ENCODE results near the gene IL4I1. TPM values are rescaled to one million over a fixed set of nuclear protein-coding genes. Genes with fewer than 3 reads are reported as not detected.

IL4I1 gene
- total and polyA plus RNA-seq, 2 experiments from 2014 or later = 0.66 TPM; not detected in 1

DNA sequence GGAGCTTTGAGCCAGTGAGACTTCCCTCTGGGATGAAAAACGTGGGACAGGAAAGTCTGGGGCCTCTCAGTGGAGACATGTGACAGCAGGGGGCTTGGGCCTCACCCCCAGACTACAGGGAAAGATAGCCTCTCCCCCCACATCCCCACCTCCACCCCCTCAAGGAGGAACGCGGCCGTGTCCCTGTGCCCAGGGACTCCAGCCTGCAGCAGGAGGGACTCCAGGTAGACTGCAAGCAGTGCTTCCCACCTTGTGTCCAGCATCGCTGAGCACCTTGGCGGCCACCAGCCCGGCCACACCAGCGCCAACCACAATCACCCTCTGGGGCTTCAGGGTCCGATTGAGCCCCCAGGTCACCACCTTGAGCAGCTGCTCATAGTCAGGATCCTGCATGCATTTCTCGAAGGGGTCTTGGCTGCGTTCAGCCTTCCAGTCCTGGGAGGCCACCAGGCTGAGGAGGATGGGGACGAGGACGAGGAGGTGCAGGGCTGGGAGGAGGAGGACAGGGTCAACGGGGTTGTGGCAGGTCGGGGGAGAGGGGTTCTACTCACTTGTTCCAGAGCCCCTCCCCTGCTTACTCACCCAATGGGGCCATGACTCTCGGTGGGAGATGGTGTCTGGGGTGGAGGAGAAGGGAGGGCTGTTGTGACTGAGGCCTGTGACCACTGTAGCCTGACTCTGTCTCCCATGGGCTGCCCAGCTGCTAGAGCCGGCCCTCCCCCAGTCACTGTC, 955 bp downstream of the IL4I1 start:
- 78 to 81% methylated on average over 17 of the region's 17 CpGs for WGBS, 2 experiments (ENCODE audit: low coverage in 1 of 2, low lambda C conversion rate in 2 of 2, missing lambda C conversion rate in 2 of 2)
- Histone ChIP-seq H3K4me1 (ENCODE audit: insufficient read depth) (peaks cover 8% of the 10 kb centered on the region), H3K79me2 (ENCODE audit: insufficient read depth) (no peaks in the 10 kb centered on the region), H2AFZ (no peak overlapping the region), H3K9ac (no peak overlapping the region), H3K4me2 (ENCODE audit: unreplicated experiment) (no peak overlapping the region), H3K36me3 (ENCODE audit: low read depth) (no peaks in the 10 kb centered on the region), H3F3A (ENCODE audit: insufficient read depth) (no peaks in the 10 kb centered on the region), H3K27me3 (replicated peaks; ENCODE audit: insufficient read depth) (no peaks in the 10 kb centered on the region), H3K9me3 (ENCODE audit: low read depth) (no peaks in the 10 kb centered on the region), H3K27ac (no peak overlapping the region), H3K9me2 (ENCODE audit: insufficient read depth) (no peaks in the 10 kb centered on the region), H3K4me3 (no peak overlapping the region), H4K20me1 (ENCODE audit: insufficient read depth) (no peaks in the 10 kb centered on the region)
- no peak for TF ChIP-seq EZH2 (IDR thresholded peaks at IDR 0.05; ENCODE audit: insufficient read depth, poor library complexity, severe bottlenecking)
- no peak for TF ChIP-seq EZH2phosphoT487 (IDR thresholded peaks at IDR 0.05; ENCODE audit: insufficient read depth, low read depth)
- in situ Hi-C loops (cut with MboI) = no loop called here
- DNase-seq = no peak

DNA sequence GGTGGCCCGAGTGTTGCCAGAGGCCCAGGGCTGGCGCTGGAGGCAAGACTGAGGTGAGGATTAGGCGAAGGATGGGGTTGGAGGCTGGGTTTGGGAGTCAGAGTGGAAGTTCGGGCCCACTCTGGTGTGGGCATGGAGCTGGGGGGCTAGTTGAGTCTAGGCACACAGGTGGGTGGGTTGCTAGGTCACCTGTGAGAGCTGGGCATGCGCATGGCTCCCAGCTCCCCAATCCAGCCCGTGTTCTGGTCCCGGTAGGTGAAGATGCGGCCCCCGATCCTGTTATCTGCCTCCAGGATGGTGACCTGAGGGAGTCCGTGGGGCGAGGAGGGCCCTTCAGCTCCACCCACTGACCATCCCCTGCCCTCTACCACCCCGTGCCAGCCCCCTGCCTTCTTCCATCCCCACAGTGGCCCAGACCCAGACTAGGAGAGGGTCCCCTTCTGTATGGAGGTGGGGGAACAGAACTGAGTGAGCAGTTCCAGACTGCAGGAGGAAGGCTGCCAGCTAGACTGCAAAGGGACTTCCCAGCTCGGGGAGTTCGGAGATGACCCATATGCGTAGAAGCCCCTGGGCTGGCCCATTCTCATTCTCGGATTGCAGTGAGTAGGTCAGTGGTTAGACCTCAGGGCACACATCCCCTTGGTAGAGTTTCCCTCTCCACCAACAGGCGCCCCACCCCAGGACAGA, 1.7 kb downstream of the IL4I1 start:
- in situ Hi-C loops (cut with MboI) = no loop called here
- Histone ChIP-seq H3K36me3 (ENCODE audit: low read depth) (no peaks in the 10 kb centered on the region), H3K27me3 (replicated peaks; ENCODE audit: insufficient read depth) (no peaks in the 10 kb centered on the region), H3K27ac (no peak overlapping the region), H3K4me2 (ENCODE audit: unreplicated experiment) (no peak overlapping the region), H4K20me1 (ENCODE audit: insufficient read depth) (no peaks in the 10 kb centered on the region), H3K4me1 (ENCODE audit: insufficient read depth) (peaks cover 8% of the 10 kb centered on the region), H3K9ac (no peak overlapping the region), H3K9me3 (ENCODE audit: low read depth) (no peaks in the 10 kb centered on the region), H3K9me2 (ENCODE audit: insufficient read depth) (no peaks in the 10 kb centered on the region), H3K4me3 (no peak overlapping the region), H3K79me2 (ENCODE audit: insufficient read depth) (no peaks in the 10 kb centered on the region), H3F3A (ENCODE audit: insufficient read depth) (no peaks in the 10 kb centered on the region), H2AFZ (no peak overlapping the region)
- TF ChIP-seq EZH2 (IDR thresholded peaks at IDR 0.05; ENCODE audit: insufficient read depth, poor library complexity, severe bottlenecking) (no peak), EZH2phosphoT487 (IDR thresholded peaks at IDR 0.05; ENCODE audit: insufficient read depth, low read depth) (no peak)
- 85 to 86% methylated on average over 15 to 16 of the region's 17 CpGs for WGBS, 2 experiments (ENCODE audit: low coverage in 1 of 2, low lambda C conversion rate in 2 of 2, missing lambda C conversion rate in 2 of 2)
- DNase-seq = no peak

DNA sequence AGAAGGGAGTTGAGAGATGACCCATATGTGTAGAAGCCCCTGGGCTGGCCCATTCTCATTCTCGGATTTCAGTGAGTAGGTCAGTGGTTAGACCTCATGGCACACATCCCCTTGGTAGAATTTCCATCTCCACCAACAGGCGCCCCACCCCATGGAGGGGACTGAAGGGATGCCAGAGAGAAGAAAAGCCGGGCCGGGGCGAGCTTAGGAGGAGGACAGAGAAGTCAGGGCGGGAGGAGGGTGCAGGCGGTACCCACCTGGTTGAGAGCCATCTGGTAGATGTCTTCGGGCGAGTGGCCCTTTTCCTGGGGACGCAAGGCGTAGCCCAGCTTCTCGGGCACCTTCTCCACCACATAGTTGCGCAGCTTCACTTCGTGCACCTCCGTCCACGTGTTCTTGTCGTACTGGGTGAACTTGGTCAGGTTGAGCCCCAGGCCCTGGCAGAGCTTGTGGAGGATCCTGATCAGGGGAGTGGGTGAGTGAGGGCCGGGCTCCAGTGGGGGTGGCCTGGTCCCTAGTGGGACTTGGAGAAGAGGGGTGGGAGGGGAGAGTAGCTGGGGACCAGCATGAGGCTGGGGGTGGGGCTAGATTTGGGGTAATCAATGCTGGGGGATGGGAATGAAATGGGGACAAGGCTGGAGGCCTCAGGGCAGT, 2.5 kb downstream of the IL4I1 start:
- peaks cover 8% of the 10 kb centered on the region for H3K4me1 ChIP-seq (ENCODE audit: insufficient read depth)
- H3K4me3 ChIP-seq = no peak overlapping the region
- in situ Hi-C loops (cut with MboI) = no loop called here
- H3K9me3 ChIP-seq (ENCODE audit: low read depth) = no peaks in the 10 kb centered on the region
- no peaks in the 10 kb centered on the region for H4K20me1 ChIP-seq (ENCODE audit: insufficient read depth)
- H3F3A ChIP-seq (ENCODE audit: insufficient read depth) = no peaks in the 10 kb centered on the region
- H3K36me3 ChIP-seq (ENCODE audit: low read depth) = no peaks in the 10 kb centered on the region
- H3K79me2 ChIP-seq (ENCODE audit: insufficient read depth) = no peaks in the 10 kb centered on the region
- H2AFZ ChIP-seq = no peak overlapping the region
- no peak for DNase-seq
- H3K27ac ChIP-seq = no peak overlapping the region
- no peaks in the 10 kb centered on the region for H3K9me2 ChIP-seq (ENCODE audit: insufficient read depth)
- WGBS, 2 experiments (ENCODE audit: low coverage in 1 of 2, low lambda C conversion rate in 2 of 2, missing lambda C conversion rate in 2 of 2) = 89 to 91% methylated on average over 16 to 18 of the region's 18 CpGs
- TF ChIP-seq EZH2phosphoT487 (IDR thresholded peaks at IDR 0.05; ENCODE audit: insufficient read depth, low read depth) = no peak
- TF ChIP-seq EZH2 (IDR thresholded peaks at IDR 0.05; ENCODE audit: insufficient read depth, poor library complexity, severe bottlenecking) = no peak
- no peaks in the 10 kb centered on the region for H3K27me3 ChIP-seq (replicated peaks; ENCODE audit: insufficient read depth)
- no peak overlapping the region for H3K9ac ChIP-seq
- H3K4me2 ChIP-seq (ENCODE audit: unreplicated experiment) = no peak overlapping the region

DNA sequence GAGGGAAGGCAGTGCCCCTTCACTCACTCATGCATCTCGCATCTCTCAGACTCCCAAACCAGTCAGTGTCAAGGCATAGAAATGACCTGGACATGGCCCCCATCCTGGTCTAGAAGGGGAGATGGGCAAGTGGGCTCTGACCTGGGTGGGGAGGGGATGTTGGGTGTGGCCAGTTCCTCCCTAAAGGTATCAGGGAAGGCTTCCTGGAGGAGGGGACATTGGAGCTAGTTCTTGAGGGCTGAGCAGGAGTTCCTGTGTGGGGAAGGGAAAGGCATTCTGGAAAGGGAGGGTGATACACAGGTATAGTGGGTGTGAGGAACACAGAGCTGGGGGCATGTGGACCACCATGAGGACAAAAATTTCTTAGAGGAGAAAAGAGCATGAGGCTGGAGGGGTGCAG, 4.0 kb downstream of the IL4I1 start:
- no peaks in the 10 kb centered on the region for H3F3A ChIP-seq (ENCODE audit: insufficient read depth)

More for the DNA sequence above, 4.0 kb downstream of the IL4I1 start:
- no peaks in the 10 kb centered on the region for H4K20me1 ChIP-seq (ENCODE audit: insufficient read depth)
- no peak overlapping the region for H2AFZ ChIP-seq
- DNase-seq = no peak
- no peak overlapping the region for H3K4me2 ChIP-seq (ENCODE audit: unreplicated experiment)
- H3K27me3 ChIP-seq (replicated peaks; ENCODE audit: insufficient read depth) = no peaks in the 10 kb centered on the region
- H3K36me3 ChIP-seq (ENCODE audit: low read depth) = no peaks in the 10 kb centered on the region
- no peak for TF ChIP-seq EZH2phosphoT487 (IDR thresholded peaks at IDR 0.05; ENCODE audit: insufficient read depth, low read depth)
- TF ChIP-seq EZH2 (IDR thresholded peaks at IDR 0.05; ENCODE audit: insufficient read depth, poor library complexity, severe bottlenecking) = no peak
- H3K9ac ChIP-seq = no peak overlapping the region
- peaks cover 4% of the 10 kb centered on the region; the same call in 1 of the 2 replicates for H3K4me1 ChIP-seq (ENCODE audit: insufficient read depth)
- H3K27ac ChIP-seq = no peak overlapping the region
- 44 to 68% methylated on average over 1 of the region's 1 CpG for WGBS, 2 experiments (ENCODE audit: low coverage in 1 of 2, low lambda C conversion rate in 2 of 2, missing lambda C conversion rate in 2 of 2)
- no peak overlapping the region for H3K4me3 ChIP-seq
- H3K9me3 ChIP-seq (ENCODE audit: low read depth) = no peaks in the 10 kb centered on the region
- no peaks in the 10 kb centered on the region for H3K9me2 ChIP-seq (ENCODE audit: insufficient read depth)
- H3K79me2 ChIP-seq (ENCODE audit: insufficient read depth) = no peaks in the 10 kb centered on the region
- in situ Hi-C loops (cut with MboI) = no loop called here
